ENCODE results near the gene UNC13B.
A peak's percentile ranks its signal among the peaks of the same experiment; 100 is the strongest.

DNA sequence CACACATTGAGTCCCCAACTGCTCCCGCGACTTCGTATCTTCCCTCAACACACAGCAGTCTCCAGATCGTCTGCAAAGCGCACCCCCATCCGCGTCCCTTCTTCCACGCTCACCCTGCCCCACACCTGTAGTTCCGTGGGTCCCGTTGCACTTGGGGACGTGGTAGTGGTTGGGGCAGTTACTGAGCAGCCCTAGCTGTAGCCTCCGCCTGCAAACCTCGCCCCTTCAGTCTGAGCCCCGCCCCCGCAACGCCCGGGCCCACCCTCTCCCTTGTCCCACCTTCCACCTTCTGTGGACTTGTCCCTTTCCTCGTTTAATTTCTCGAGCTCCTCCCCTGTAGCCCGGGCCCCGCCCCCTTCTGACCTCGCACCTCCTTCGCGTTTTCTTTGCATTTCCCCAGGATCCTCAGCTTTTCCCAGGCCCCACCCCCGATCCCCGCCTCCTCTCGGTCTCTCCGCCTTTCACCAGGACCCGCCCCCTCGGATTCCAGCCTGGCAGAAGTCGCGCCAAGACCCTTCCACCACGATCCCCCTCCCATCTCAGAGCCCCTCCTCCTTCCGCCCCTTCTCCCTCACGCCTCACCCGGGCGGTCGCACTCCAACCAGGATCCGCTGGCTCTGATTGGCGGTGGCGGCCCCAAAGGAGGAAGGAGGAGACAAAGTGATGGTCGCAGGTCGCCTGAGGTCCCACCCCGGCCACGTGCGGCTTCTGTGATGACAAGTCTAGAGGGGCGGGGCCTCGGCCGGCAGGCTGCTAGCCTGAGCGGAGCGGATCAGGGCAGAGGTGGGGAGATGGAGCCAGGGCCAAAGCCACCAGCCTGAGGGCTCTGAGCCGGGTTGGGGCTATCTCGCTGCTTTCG lies 45.9 kb upstream of the UNC13B start, which contains the start of gene ATOSB:
- TF ChIP-seq CTBP1 (IDR thresholded peaks at IDR 0.05; ENCODE audit: borderline replicate concordance) = no peak
- TF ChIP-seq, protein P1, sequence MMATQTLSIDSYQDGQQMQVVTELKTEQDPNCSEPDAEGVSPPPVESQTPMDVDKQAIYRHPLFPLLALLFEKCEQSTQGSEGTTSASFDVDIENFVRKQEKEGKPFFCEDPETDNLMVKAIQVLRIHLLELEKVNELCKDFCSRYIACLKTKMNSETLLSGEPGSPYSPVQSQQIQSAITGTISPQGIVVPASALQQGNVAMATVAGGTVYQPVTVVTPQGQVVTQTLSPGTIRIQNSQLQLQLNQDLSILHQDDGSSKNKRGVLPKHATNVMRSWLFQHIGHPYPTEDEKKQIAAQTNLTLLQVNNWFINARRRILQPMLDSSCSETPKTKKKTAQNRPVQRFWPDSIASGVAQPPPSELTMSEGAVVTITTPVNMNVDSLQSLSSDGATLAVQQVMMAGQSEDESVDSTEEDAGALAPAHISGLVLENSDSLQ (IDR thresholded peaks at IDR 0.05) = peak; percentile 84
- no peak for TF ChIP-seq FOXA1 (IDR thresholded peaks at IDR 0.05)
- no peak for TF ChIP-seq FOXK2 (IDR thresholded peaks at IDR 0.05)
- TF ChIP-seq SP1 (IDR thresholded peaks at IDR 0.05) = no peak
